IMR-90 (cell line): ENCODE measurements around the gene KDR. TPM values are rescaled to one million over a fixed set of nuclear protein-coding genes. Genes with fewer than 3 reads are reported as not detected.

Experiments
- ATAC-seq: fragments of 200-7000 bp; cut with Tn5 transposase; 2 replicates; pipeline ENCODE4 v1.9.1; 2020; ENCODE audit warnings: low read depth, mild to moderate bottlenecking, moderate library complexity
- BruUV-seq: library from RNA; stranded (reverse); fragments of 400-500 nt; replicated peaks from 2 replicates; lab custom pipeline; 2021; lab: Mats Ljungman, UMichigan
- CTCF ChIA-PET: fragments of 300-600 bp; formaldehyde crosslinking; extraction: SDS; loops from one replicate; lab custom pipeline; 2021; ENCODE audit warnings: antibody characterized with exemption; lab: Yijun Ruan, JAX
- POLR2A ChIA-PET: fragments of 300-600 bp; sonication (Branson Sonifier 250); formaldehyde crosslinking; loops from one replicate; lab custom pipeline; 2022; ENCODE audit warnings: antibody characterized with exemption; ENCODE audit not compliant: unreplicated experiment; lab: Charles Lee
- DNase-seq: peaks from one replicate; pipeline ENCODE4 v3.0.0; 2013
- H2AFZ ChIP-seq: replicated peaks from 2 replicates; pipeline ENCODE3; 2013; ENCODE audit warnings: low read length, mild to moderate bottlenecking; ENCODE audit not compliant: poor library complexity
- H2AK5ac ChIP-seq: 2 replicates; pipeline ENCODE4 v1.6.1; 2013; ENCODE audit warnings: low read depth, low read length, inconsistent platforms
- H2AK9ac ChIP-seq: replicated peaks from 2 replicates; pipeline ENCODE3; 2013; ENCODE audit warnings: mild to moderate bottlenecking, low read depth, low read length, moderate library complexity; ENCODE audit not compliant: poor library complexity
- H2BK120ac ChIP-seq: 2 replicates; pipeline ENCODE4 v1.6.1; 2013; ENCODE audit warnings: low read depth, low read length, inconsistent platforms
- H2BK15ac ChIP-seq: 3 replicates; pipeline ENCODE4 v1.6.1; 2013; ENCODE audit warnings: low read depth, low read length, inconsistent platforms
- H2BK20ac ChIP-seq: 2 replicates; pipeline ENCODE4 v1.6.1; 2013; ENCODE audit warnings: low read depth, mild to moderate bottlenecking, inconsistent platforms, low read length, moderate library complexity
- H2BK5ac ChIP-seq: 2 replicates; pipeline ENCODE4 v1.6.1; 2013; ENCODE audit warnings: mild to moderate bottlenecking, low read depth, low read length, inconsistent platforms; ENCODE audit not compliant: poor library complexity, severe bottlenecking
- H3K14ac ChIP-seq: replicated peaks from 2 replicates; pipeline ENCODE4 v1.6.1; 2013; ENCODE audit warnings: low read depth, low read length, inconsistent platforms
- H3K18ac ChIP-seq: 2 replicates; pipeline ENCODE4 v1.6.1; 2013; ENCODE audit warnings: low read depth, low read length, control low read depth
- H3K23ac ChIP-seq: 2 replicates; pipeline ENCODE4 v1.6.1; 2013; ENCODE audit warnings: low read depth, low read length, inconsistent platforms
- H3K27ac ChIP-seq: 2 replicates; pipeline ENCODE4 v1.5.1; 2013; ENCODE audit warnings: mild to moderate bottlenecking, control low read depth, low read length; ENCODE audit not compliant: insufficient read depth
- H3K27me3 ChIP-seq: 2 replicates; pipeline ENCODE4 v1.6.1; 2013; ENCODE audit warnings: low read length; ENCODE audit not compliant: control insufficient read depth, insufficient read depth
- H3K36me3 ChIP-seq: 2 replicates; pipeline ENCODE4 v1.6.1; 2013; ENCODE audit warnings: low read length, mixed read lengths; ENCODE audit not compliant: control insufficient read depth, insufficient read depth
- H3K4ac ChIP-seq: 2 replicates; pipeline ENCODE4 v1.6.1; 2013; ENCODE audit warnings: low read depth, low read length, inconsistent platforms
- H3K4me1 ChIP-seq: 2 replicates; pipeline ENCODE4 v1.6.1; 2013; ENCODE audit warnings: low read length, mixed read lengths; ENCODE audit not compliant: control insufficient read depth, insufficient read depth
- H3K4me2 ChIP-seq: 2 replicates; pipeline ENCODE4 v1.6.1; 2013; ENCODE audit warnings: low read depth, mild to moderate bottlenecking, control low read depth, low read length, moderate library complexity
- H3K4me3 ChIP-seq: 2 replicates; pipeline ENCODE4 v1.5.1; 2013; ENCODE audit warnings: low read depth, mild to moderate bottlenecking, control low read depth, low read length, moderate library complexity; ENCODE audit not compliant: insufficient read depth
- H3K56ac ChIP-seq: 2 replicates; pipeline ENCODE4 v1.6.1; 2013; ENCODE audit warnings: low read length, inconsistent platforms; ENCODE audit not compliant: insufficient read depth; ENCODE audit errors: extremely low read depth
- H3K79me1 ChIP-seq, 2 experiments: 2 replicates each; pipeline ENCODE4 v1.6.1; 2013; ENCODE audit warnings: low read length in 2 of 2, inconsistent platforms in 1 of 2, low read depth in 1 of 2
- H3K9ac ChIP-seq: 2 replicates; pipeline ENCODE4 v1.6.1; 2013; ENCODE audit warnings: low read depth, low read length, control low read depth
- H3K9me1 ChIP-seq: 2 replicates; pipeline ENCODE4 v1.6.1; 2013; ENCODE audit warnings: low read length, inconsistent platforms; ENCODE audit not compliant: insufficient read depth
- H3K9me3 ChIP-seq: 2 replicates; pipeline ENCODE4 v1.6.1; 2013; ENCODE audit warnings: low read length; ENCODE audit not compliant: control insufficient read depth, insufficient read depth
- H4K20me1 ChIP-seq: 2 replicates; pipeline ENCODE4 v1.6.1; 2013; ENCODE audit warnings: low read length, inconsistent platforms; ENCODE audit not compliant: insufficient read depth
- H4K5ac ChIP-seq: 2 replicates; pipeline ENCODE4 v1.6.1; 2013; ENCODE audit warnings: mild to moderate bottlenecking, low read depth, low read length, control low read depth
- H4K8ac ChIP-seq, 2 experiments: 2 replicates each; pipeline ENCODE4 v1.6.1; 2013; ENCODE audit warnings: low read depth in 2 of 2, low read length in 2 of 2, control low read depth in 1 of 2, inconsistent platforms in 1 of 2
- H4K91ac ChIP-seq: 2 replicates; pipeline ENCODE4 v1.6.1; 2013; ENCODE audit warnings: low read depth, low read length, inconsistent platforms; ENCODE audit not compliant: insufficient read depth
- BHLHE40 ChIP-seq: fragments of 150-350 bp; IDR thresholded peaks from 2 replicates; pipeline ENCODE4 v1.6.1; 2016; ENCODE audit warnings: mild to moderate bottlenecking, low read depth, low read length
- CEBPB ChIP-seq: IDR thresholded peaks from 2 replicates; pipeline ENCODE4 v1.6.1; 2012; ENCODE audit warnings: low read depth, low read length, improper control_type of control experiment
- CHD1 ChIP-seq: IDR thresholded peaks from 2 replicates; pipeline ENCODE4 v1.6.1; 2012; ENCODE audit warnings: low read depth, low read length, improper control_type of control experiment
- FOS ChIP-seq: fragments of 150-350 bp; IDR thresholded peaks from 2 replicates; pipeline ENCODE4 v1.6.1; 2016; ENCODE audit warnings: low read depth, low read length
- MAFK ChIP-seq: IDR thresholded peaks from 2 replicates; pipeline ENCODE4 v1.6.1; 2012; ENCODE audit warnings: low read depth, low read length, improper control_type of control experiment
- MAZ ChIP-seq: IDR thresholded peaks from 2 replicates; pipeline ENCODE4 v1.6.1; 2012; ENCODE audit warnings: low read depth, mild to moderate bottlenecking, low read length, improper control_type of control experiment, moderate library complexity, borderline replicate concordance
- MXI1 ChIP-seq: IDR thresholded peaks from 2 replicates; pipeline ENCODE4 v1.6.1; 2012; ENCODE audit warnings: low read depth, mild to moderate bottlenecking, low read length, moderate library complexity, borderline replicate concordance
- NFE2L2 ChIP-seq: fragments of 150-350 bp; IDR thresholded peaks from 2 replicates; pipeline ENCODE4 v1.6.1; 2016; ENCODE audit warnings: low read depth, mild to moderate bottlenecking, low read length
- POLR2A ChIP-seq: IDR thresholded peaks from 2 replicates; pipeline ENCODE4 v1.6.1; 2012; ENCODE audit warnings: mild to moderate bottlenecking, low read depth, low read length
- RAD21 ChIP-seq: IDR thresholded peaks from 2 replicates; pipeline ENCODE4 v1.6.1; 2012; ENCODE audit warnings: low read length, improper control_type of control experiment
- RCOR1 ChIP-seq: IDR thresholded peaks from 2 replicates; pipeline ENCODE4 v1.6.1; 2012; ENCODE audit warnings: mild to moderate bottlenecking, low read length, improper control_type of control experiment; ENCODE audit not compliant: insufficient replicate concordance
- RFX5 ChIP-seq: IDR thresholded peaks from 2 replicates; pipeline ENCODE4 v1.8.0; 2012; ENCODE audit warnings: low read depth, mild to moderate bottlenecking, low read length, moderate library complexity
- SMC3 ChIP-seq: fragments of 150-350 bp; IDR thresholded peaks from 2 replicates; pipeline ENCODE4 v1.6.1; 2016; ENCODE audit warnings: low read depth, mild to moderate bottlenecking, antibody characterized with exemption, low read length, moderate library complexity
- WGBS, 2 experiments: methylation state at CpG; one replicate each; pipeline versions ENCODE4 v1.1.5 to v1.1.7; 2013; ENCODE audit warnings: missing lambda C conversion rate in 2 of 2; ENCODE audit not compliant: insufficient read length in 1 of 2; ENCODE audit errors: extremely low coverage in 2 of 2; 5-methylcytosine and 5-hydroxymethylcytosine counted together
- dilution Hi-C: fragments of 300-500 bp; cut with HindIII; formaldehyde crosslinking; loops from one replicate; pipeline ENCODE4 v1.14.3; 2018; ENCODE audit warnings: low sequenced_read_pairs; ENCODE audit not compliant: unreplicated experiment
- in situ Hi-C: fragments of 300-500 bp; cut with MboI; formaldehyde crosslinking; loops from 3 replicates; pipeline ENCODE4 v1.14.3; 2019; ENCODE audit warnings: low sequenced_read_pairs, inconsistent platforms, mixed read lengths
- intact Hi-C: fragments of 100-400 bp; cut with micrococcal nuclease; formaldehyde crosslinking; loops from 2 replicates; pipeline ENCODE4 v1.10.0; 2022
- polyA plus RNA-seq, 3 experiments: library from polyadenylated mRNA; depleted of rRNA; stranded (reverse); fragments of >200 nt; gene quantifications; 2 replicates each; pipeline ENCODE4 v1.2.3, GENCODE V29; 2012; ENCODE audit warnings: low replicate concordance in 1 of 3
- total RNA-seq: library from RNA; depleted of rRNA; stranded (reverse); fragments of >200 nt; gene quantifications from 2 replicates; pipeline ENCODE4 v1.2.3, GENCODE V29; 2012
- TF ChIP-seq, protein P1 (sequence below): fragments of 150-350 bp; IDR thresholded peaks from 2 replicates; pipeline ENCODE4 v1.6.1; 2017; ENCODE audit warnings: mild to moderate bottlenecking, antibody characterized with exemption, low read length, low read depth
- TF ChIP-seq, protein P2 (sequence below): fragments of 150-350 bp; IDR thresholded peaks from 2 replicates; pipeline ENCODE4 v1.6.1; 2016; ENCODE audit warnings: low read depth, mild to moderate bottlenecking, low read length, moderate library complexity, borderline replicate concordance

The KDR gene
- total and polyA plus RNA-seq, 2 of the 4 experiments (the other 2 are of a cell fraction): not detected

DNA sequence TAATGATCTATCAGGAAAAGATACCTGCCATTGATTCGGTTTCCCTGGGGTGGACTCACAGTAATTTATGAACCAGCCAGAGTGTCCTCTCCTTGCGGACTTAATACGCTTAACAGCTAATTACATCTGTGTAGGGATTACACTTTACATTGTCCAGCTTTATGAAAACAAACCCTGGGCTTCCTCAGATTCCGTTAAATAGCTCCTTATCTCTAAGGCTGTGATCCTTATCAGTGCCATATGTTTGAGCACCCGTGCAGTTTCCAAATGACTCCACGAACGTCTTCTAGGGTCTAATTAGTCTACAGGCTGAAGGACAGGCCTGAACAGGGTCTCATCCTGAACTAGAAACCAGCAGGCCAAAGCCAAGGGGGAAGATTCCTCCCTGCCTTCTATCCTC, 56.9 kb downstream of the KDR start:
- in situ Hi-C loops: no loop called here
- no peak overlapping the region for H3K4ac ChIP-seq
- H3K4me3 ChIP-seq: no peak overlapping the region
- H3K36me3 ChIP-seq: no peaks in the 10 kb centered on the region
- H3K4me1 ChIP-seq: no peaks in the 10 kb centered on the region
- no peaks in the 10 kb centered on the region for H3K9me1 ChIP-seq
- no peaks in the 10 kb centered on the region for H3K9me3 ChIP-seq
- H4K91ac ChIP-seq: no peak overlapping the region
- no peak overlapping the region for H3K56ac ChIP-seq
- no peak overlapping the region for H2BK20ac ChIP-seq
- ChIA-PET CTCF (interaction anchor here (1.0 kb wide), 1 partner anchor 85 kb away, joined by 3 read pairs; no protein-coding TSS in a partner anchor), POLR2A (no interaction called here)
- no TSS peak for BruUV-seq
- H2AK9ac ChIP-seq: no peak overlapping the region
- no peak overlapping the region for H4K8ac ChIP-seq
- H3K27ac ChIP-seq: no peak overlapping the region
- no peak overlapping the region for H4K5ac ChIP-seq
- DNase-seq (no peak), ATAC-seq (no peak)
- no peak overlapping the region for H3K9ac ChIP-seq
- H3K4me2 ChIP-seq: no peak overlapping the region
- no peak overlapping the region for H3K18ac ChIP-seq
- dilution Hi-C loops: no loop called here
- no peak overlapping the region for H2AFZ ChIP-seq
- H3K23ac ChIP-seq: no peak overlapping the region
- H2BK15ac ChIP-seq: no peak overlapping the region
- no peaks in the 10 kb centered on the region for H4K20me1 ChIP-seq
- H2BK5ac ChIP-seq: no peak overlapping the region
- H3K79me1 ChIP-seq: no peaks in the 10 kb centered on the region
- no peak for TF ChIP-seq RCOR1
- TF ChIP-seq MXI1: no peak
- TF ChIP-seq, protein P1, sequence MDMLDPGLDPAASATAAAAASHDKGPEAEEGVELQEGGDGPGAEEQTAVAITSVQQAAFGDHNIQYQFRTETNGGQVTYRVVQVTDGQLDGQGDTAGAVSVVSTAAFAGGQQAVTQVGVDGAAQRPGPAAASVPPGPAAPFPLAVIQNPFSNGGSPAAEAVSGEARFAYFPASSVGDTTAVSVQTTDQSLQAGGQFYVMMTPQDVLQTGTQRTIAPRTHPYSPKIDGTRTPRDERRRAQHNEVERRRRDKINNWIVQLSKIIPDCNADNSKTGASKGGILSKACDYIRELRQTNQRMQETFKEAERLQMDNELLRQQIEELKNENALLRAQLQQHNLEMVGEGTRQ: no peak
- TF ChIP-seq NFE2L2: no peak
- TF ChIP-seq, protein P2, sequence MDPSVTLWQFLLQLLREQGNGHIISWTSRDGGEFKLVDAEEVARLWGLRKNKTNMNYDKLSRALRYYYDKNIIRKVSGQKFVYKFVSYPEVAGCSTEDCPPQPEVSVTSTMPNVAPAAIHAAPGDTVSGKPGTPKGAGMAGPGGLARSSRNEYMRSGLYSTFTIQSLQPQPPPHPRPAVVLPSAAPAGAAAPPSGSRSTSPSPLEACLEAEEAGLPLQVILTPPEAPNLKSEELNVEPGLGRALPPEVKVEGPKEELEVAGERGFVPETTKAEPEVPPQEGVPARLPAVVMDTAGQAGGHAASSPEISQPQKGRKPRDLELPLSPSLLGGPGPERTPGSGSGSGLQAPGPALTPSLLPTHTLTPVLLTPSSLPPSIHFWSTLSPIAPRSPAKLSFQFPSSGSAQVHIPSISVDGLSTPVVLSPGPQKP: no peak
- no peak for TF ChIP-seq BHLHE40
- TF ChIP-seq MAZ: no peak
- TF ChIP-seq RFX5: no peak
- no peak for TF ChIP-seq MAFK
- no peak for TF ChIP-seq FOS
- no peak for TF ChIP-seq RAD21
- TF ChIP-seq CEBPB: no peak
- no peak for TF ChIP-seq CHD1
- no peak for TF ChIP-seq SMC3
- TF ChIP-seq POLR2A: no peak
- no peaks in the 10 kb centered on the region for H3K27me3 ChIP-seq
- intact Hi-C loops: no loop called here
- WGBS, 2 experiments: 60% methylated on average over 1 of the region's 7 CpGs; no CpG with 5 or more reads in 1 of the 2 experiments
- H3K14ac ChIP-seq: no peak overlapping the region
- H2AK5ac ChIP-seq: no peak overlapping the region
- no peak overlapping the region for H2BK120ac ChIP-seq
